BE2C (cell line): Measurements from ENCODE around the gene ANKRD26.
"Not testable (repeated sequence)": the region's sequence is repeated elsewhere in the genome, so short reads cannot be mapped to it uniquely, and the experiment has no call there.

ENCODE experiments used
- DNase-seq: peaks from one replicate; pipeline ENCODE4 v3.0.0-alpha.2; 2020
- H3K27me3 ChIP-seq: fragments of 250-450 bp; sonication (Bioruptor Pico); 2 replicates; pipeline ENCODE4 v1.5.1; 2020; ENCODE audit warnings: mild to moderate bottlenecking
- H3K36me3 ChIP-seq: fragments of 250-450 bp; sonication (Bioruptor Pico); 2 replicates; pipeline ENCODE4 v1.5.1; 2020; ENCODE audit warnings: mild to moderate bottlenecking
- H3K4me1 ChIP-seq: fragments of 250-450 bp; sonication (Bioruptor Pico); 2 replicates; pipeline ENCODE4 v1.5.1; 2020
- H3K4me3 ChIP-seq: 2 replicates; pipeline ENCODE4 v1.5.1; 2011; ENCODE audit warnings: low read depth, low read length
- H3K9me3 ChIP-seq: fragments of 250-450 bp; sonication (Bioruptor Pico); 2 replicates; pipeline ENCODE4 v1.5.1; 2020
- CTCF ChIP-seq: IDR thresholded peaks from 2 replicates; pipeline ENCODE4 v1.5.1; 2012; ENCODE audit warnings: mild to moderate bottlenecking, low read depth, low read length

ANKRD26 gene

DNA sequence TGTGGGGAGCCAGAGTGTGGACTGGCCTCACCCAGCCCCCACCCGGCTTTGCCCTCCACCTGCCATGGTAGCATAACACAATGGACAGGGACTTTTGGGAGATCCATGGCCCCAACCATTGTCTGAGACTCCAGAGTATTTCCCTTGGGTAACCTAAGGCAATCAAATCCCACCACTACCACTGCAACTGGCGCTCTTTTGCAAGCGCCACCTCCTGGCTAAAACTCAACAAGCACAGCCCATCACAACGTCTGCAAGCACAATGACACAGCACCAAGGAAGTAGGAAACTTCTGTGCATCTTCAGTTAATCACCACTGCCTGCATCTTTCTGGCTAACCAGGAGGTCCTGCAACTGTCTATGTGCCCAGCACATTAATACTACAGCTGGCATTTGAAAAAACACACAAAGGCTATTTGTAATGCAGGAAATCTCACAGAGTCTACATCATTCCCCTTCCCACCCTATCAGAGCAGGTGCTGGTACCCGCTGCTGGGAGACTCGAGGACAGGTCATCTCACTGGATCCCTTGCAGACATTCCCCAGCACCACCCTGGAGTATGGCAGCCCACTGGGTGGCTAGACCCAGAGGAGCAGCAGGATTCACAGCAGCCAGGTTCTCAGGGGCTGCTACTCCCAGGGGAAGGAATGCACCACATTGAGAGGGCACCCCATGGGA, 27.7 kb downstream of the ANKRD26 start:
- Histone ChIP-seq H3K4me1 (no peaks in the 10 kb centered on the region), H3K36me3 (peaks cover 4% of the 10 kb centered on the region; the same call in 1 of the 2 replicates), H3K4me3 (no peak overlapping the region), H3K27me3 (no peaks in the 10 kb centered on the region), H3K9me3 (no peaks in the 10 kb centered on the region)
- peak; percentile 23; the same call in 1 of the 2 replicates for TF ChIP-seq CTCF
- no peak for DNase-seq

DNA sequence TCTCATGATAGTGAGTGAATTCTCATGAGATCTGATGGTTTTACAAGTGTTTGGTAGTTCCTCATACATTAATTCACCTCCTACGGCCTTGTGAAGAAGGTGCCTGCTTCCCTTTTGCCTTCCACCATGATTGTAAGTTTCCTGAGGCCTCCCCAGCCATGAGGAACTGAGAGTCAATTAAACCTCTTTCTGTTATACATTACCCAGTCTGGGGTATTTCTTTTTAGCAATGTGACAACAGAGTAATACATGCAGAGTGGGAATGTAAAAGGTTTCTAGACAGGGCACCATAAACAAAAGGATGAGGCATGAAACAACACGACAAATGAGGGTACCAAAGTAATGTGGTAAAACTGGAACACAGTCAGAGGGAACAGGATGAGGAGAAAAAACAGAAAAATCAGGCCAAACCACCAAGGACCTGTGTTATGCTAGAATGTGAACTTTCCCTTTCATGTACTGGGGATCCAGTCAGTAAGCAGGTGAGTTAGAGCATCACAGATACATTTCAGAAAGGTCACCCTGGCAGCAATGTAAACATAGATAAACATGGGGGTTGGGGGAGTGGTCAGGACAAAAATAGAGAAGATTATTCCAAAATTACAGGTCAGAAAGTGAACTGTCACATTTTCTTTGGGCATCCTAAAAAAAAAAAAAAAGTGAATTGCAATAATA, 31.9 kb downstream of the ANKRD26 start:
- Histone ChIP-seq H3K4me1 (no peaks in the 10 kb centered on the region), H3K36me3 (no peaks in the 10 kb centered on the region), H3K9me3 (no peaks in the 10 kb centered on the region), H3K27me3 (no peaks in the 10 kb centered on the region), H3K4me3 (no peak overlapping the region)
- no peak for TF ChIP-seq CTCF
- no peak for DNase-seq

DNA sequence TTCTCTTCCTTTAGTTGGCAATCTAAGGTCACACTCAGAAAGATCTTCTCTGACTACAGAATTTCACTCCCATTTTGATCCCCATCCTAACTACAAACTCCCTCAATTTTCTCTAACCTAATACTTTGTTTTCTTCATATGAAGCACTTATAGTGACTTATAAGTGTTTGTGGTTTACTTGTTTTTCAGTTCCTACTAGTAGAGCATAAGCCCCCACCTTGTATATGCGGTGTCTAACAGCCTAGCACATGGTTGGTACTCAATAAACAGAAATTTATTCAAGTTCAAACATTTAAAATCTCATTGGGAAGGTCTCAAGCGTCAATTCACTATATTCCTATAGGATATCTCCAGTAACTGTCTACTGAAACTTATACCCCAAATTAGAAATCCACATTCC, 35.2 kb downstream of the ANKRD26 start:
- Histone ChIP-seq H3K36me3 (no peaks in the 10 kb centered on the region; the same call in 1 of the 2 replicates), H3K4me3 (no peak overlapping the region), H3K4me1 (no peaks in the 10 kb centered on the region), H3K9me3 (no peaks in the 10 kb centered on the region), H3K27me3 (no peaks in the 10 kb centered on the region)
- TF ChIP-seq CTCF: no peak
- DNase-seq: no peak

DNA sequence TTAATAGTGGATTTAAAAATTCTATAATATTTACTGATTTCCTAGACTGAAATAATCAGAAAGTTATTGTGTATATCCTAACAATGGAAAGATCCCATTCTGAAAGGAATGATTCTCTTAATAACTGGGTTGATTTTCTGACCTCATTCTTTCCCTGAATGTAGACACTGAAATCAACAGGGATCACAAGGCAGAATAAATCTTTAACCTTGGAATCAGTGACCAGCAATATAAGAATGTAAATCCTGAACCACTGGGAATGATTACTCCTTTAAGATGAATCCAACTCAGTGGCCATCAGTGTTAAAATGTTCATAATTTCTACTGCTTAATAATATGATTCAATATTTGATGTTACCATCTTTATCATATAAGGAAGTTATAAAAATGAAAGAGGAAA, 47.6 kb downstream of the ANKRD26 start:
- no peak for DNase-seq
- H3K27me3 ChIP-seq: no peaks in the 10 kb centered on the region
- no peaks in the 10 kb centered on the region for H3K9me3 ChIP-seq
- TF ChIP-seq CTCF: no peak
- H3K4me1 ChIP-seq: no peaks in the 10 kb centered on the region
- H3K4me3 ChIP-seq: no peak overlapping the region
- no peaks in the 10 kb centered on the region for H3K36me3 ChIP-seq

DNA sequence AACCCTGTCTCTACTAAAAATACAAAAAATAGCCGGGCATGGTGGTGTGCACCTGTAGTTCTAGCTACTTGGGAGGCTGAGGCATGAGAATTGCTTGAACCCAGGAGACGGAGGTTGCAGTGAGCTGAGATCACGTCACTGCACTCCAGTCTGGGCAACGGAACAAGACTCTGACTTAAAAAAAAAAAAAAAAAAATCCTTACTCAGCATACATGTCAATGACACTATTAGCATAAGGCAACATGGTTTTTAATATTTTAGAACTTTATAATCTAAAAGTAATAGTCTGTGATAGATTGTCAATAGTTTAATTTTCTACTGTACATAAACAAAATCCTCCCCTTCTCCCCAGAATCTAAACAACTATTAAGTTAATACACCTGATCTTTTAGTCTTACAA, 55.0 kb downstream of the ANKRD26 start:
- H3K27me3 ChIP-seq, H3K9me3 ChIP-seq, DNase-seq, H3K36me3 ChIP-seq, H3K4me1 ChIP-seq, H3K4me3 ChIP-seq: not testable (repeated sequence)

GRCh38 chr10:27041196-27041595, 59.1 kb downstream of the ANKRD26 start:
- no peak for TF ChIP-seq CTCF
- DNase-seq: no peak
- H3K27me3 ChIP-seq: no peaks in the 10 kb centered on the region

More at GRCh38 chr10:27041196-27041595, 59.1 kb downstream of the ANKRD26 start:
- H3K36me3 ChIP-seq: no peaks in the 10 kb centered on the region; the same call in 1 of the 2 replicates
- H3K4me1 ChIP-seq: no peaks in the 10 kb centered on the region
- H3K9me3 ChIP-seq: no peaks in the 10 kb centered on the region
- H3K4me3 ChIP-seq: no peak overlapping the region
